Measurements from ENCODE around the gene PTMS. TPM values are rescaled to one million over a fixed set of nuclear protein-coding genes. Genes with fewer than 3 reads are reported as not detected.

Gene PTMS
- total RNA-seq, 1 experiment from 2014 or later, result 633 TPM

GRCh38 chr12:6725350-6725749 lies 40.8 kb upstream of the PTMS start:
- no peaks in the 10 kb centered on the region for H3K9me2 ChIP-seq (ENCODE audit: insufficient read depth)
- H3K9me3 ChIP-seq (ENCODE audit: insufficient read depth, low read depth), result no peaks in the 10 kb centered on the region
- H3K36me3 ChIP-seq (ENCODE audit: low read depth), result peaks cover 5% of the 10 kb centered on the region; the same call in 1 of the 2 replicates
- no peak overlapping the region for H2AFZ ChIP-seq
- H3K4me2 ChIP-seq, result peak overlapping the region; percentile 85
- intact Hi-C loops (cut with micrococcal nuclease; ENCODE audit: unreplicated experiment), result no loop called here
- H3K79me2 ChIP-seq (ENCODE audit: low read depth), result peaks cover 22% of the 10 kb centered on the region
- no peak for DNase-seq
- H4K20me1 ChIP-seq (ENCODE audit: insufficient read depth), result no peaks in the 10 kb centered on the region
- H3K27ac ChIP-seq, result no peak overlapping the region
- no peak for TF ChIP-seq EZH2 (IDR thresholded peaks at IDR 0.05; ENCODE audit: low read depth)
- no peak for TF ChIP-seq CTCF (conservative IDR thresholded peaks at IDR 0.05)
- peaks cover 19% of the 10 kb centered on the region for H3K4me1 ChIP-seq (replicated peaks; ENCODE audit: insufficient read depth)
- H3K4me3 ChIP-seq, result peak overlapping the region; percentile 77; the same call in 1 of the 2 replicates
- ChIA-PET POLR2A (ENCODE audit: unreplicated experiment) (interaction anchor here (0.9 kb wide), 1 partner anchor 36 kb away, joined by 3 read pairs; the partner anchor contains the start of gene ZNF384), CTCF (interaction anchor here (2.4 kb wide), 1 partner anchor 28 kb away, joined by 18 read pairs; the partner anchor contains the start of gene MLF2)
- peaks cover 9% of the 10 kb centered on the region for H3F3A ChIP-seq (ENCODE audit: insufficient read depth, low read depth)
- no peaks in the 10 kb centered on the region for H3K27me3 ChIP-seq (ENCODE audit: insufficient read depth, low read depth)
- no TSS peak for BruUV-seq (replicated peaks)

- Histone ChIP-seq H3K9me3 (ENCODE audit: insufficient read depth, low read depth) (no peaks in the 10 kb centered on the region), H3K4me1 (replicated peaks; ENCODE audit: insufficient read depth) (peaks cover 12% of the 10 kb centered on the region; the same call in 1 of the 2 replicates), H3K27ac (no peak overlapping the region), H3K4me3 (no peak overlapping the region), H3F3A (ENCODE audit: insufficient read depth, low read depth) (peaks cover 3% of the 10 kb centered on the region; the same call in 1 of the 2 replicates), H3K27me3 (ENCODE audit: insufficient read depth, low read depth) (no peaks in the 10 kb centered on the region), H3K9me2 (ENCODE audit: insufficient read depth) (no peaks in the 10 kb centered on the region), H3K36me3 (ENCODE audit: low read depth) (peaks cover 14% of the 10 kb centered on the region; the same call in 1 of the 2 replicates), H2AFZ (no peak overlapping the region), H3K79me2 (ENCODE audit: low read depth) (peaks cover 17% of the 10 kb centered on the region), H4K20me1 (ENCODE audit: insufficient read depth) (no peaks in the 10 kb centered on the region), H3K4me2 (no peak overlapping the region)
- intact Hi-C loops (cut with micrococcal nuclease; ENCODE audit: unreplicated experiment), result no loop called here
- no peak for DNase-seq
- no peak for TF ChIP-seq CTCF (conservative IDR thresholded peaks at IDR 0.05)
- TF ChIP-seq EZH2 (IDR thresholded peaks at IDR 0.05; ENCODE audit: low read depth), result no peak
- CTCF ChIA-PET, result no interaction called here
- no TSS peak for BruUV-seq (replicated peaks)
- POLR2A ChIA-PET (ENCODE audit: unreplicated experiment), result interaction anchor here (0.7 kb wide), 1 partner anchor 135 kb away, joined by 6 read pairs; no protein-coding TSS in a partner anchor
Measured at GRCh38 chr12:6729186-6729585, 37.0 kb upstream of the PTMS start.

GRCh38 chr12:6730169-6730568 lies 36.0 kb upstream of the PTMS start:
- Histone ChIP-seq H2AFZ (no peak overlapping the region), H3K4me3 (no peak overlapping the region), H3K79me2 (ENCODE audit: low read depth) (peaks cover 8% of the 10 kb centered on the region), H3K9me2 (ENCODE audit: insufficient read depth) (no peaks in the 10 kb centered on the region), H3K4me2 (no peak overlapping the region), H3K27ac (no peak overlapping the region), H4K20me1 (ENCODE audit: insufficient read depth) (no peaks in the 10 kb centered on the region), H3K27me3 (ENCODE audit: insufficient read depth, low read depth) (no peaks in the 10 kb centered on the region), H3K9me3 (ENCODE audit: insufficient read depth, low read depth) (no peaks in the 10 kb centered on the region), H3F3A (ENCODE audit: insufficient read depth, low read depth) (0 out of 2 replicates have a peak, but pooled peaks cover 1% of the 10 kb centered on the region), H3K4me1 (replicated peaks; ENCODE audit: insufficient read depth) (peaks cover 4% of the 10 kb centered on the region; the same call in 1 of the 2 replicates), H3K36me3 (ENCODE audit: low read depth) (peaks cover 14% of the 10 kb centered on the region; the same call in 1 of the 2 replicates)
- no peak for DNase-seq
- POLR2A ChIA-PET (ENCODE audit: unreplicated experiment), result interaction anchor here (0.6 kb wide), 2 partner anchors 22 to 78 kb away, joined by 4 to 5 read pairs; no protein-coding TSS in a partner anchor
- intact Hi-C loops (cut with micrococcal nuclease; ENCODE audit: unreplicated experiment), result no loop called here
- TF ChIP-seq CTCF (conservative IDR thresholded peaks at IDR 0.05) (no peak), EZH2 (IDR thresholded peaks at IDR 0.05; ENCODE audit: low read depth) (no peak)
- BruUV-seq (replicated peaks), result no TSS peak
- CTCF ChIA-PET, result no interaction called here

Measured in PC-9 (cell line).